PFSK-1 (cell line): ENCODE results near the gene CRISPLD2.

Source experiments
- FOXP2 ChIP-seq: optimal IDR thresholded peaks from 2 replicates; pipeline ENCODE3; 2011; ENCODE audit warnings: borderline replicate concordance, control low read depth, inconsistent platforms; ENCODE audit not compliant: insufficient read depth; ENCODE audit errors: extremely low read length, extremely low read depth
- POLR2AphosphoS5 ChIP-seq: IDR thresholded peaks from 2 replicates; pipeline ENCODE4 v1.6.1; 2012; ENCODE audit warnings: low read depth, mild to moderate bottlenecking, control low read depth, low read length, moderate library complexity
- SIN3A ChIP-seq: IDR thresholded peaks from 2 replicates; pipeline ENCODE4 v1.6.1; 2012; ENCODE audit warnings: mild to moderate bottlenecking, low read length, moderate library complexity, borderline replicate concordance; ENCODE audit not compliant: insufficient read depth
- TAF1 ChIP-seq: IDR thresholded peaks from 2 replicates; pipeline ENCODE4 v1.6.1; 2012; ENCODE audit warnings: low read length, control low read depth, borderline replicate concordance; ENCODE audit not compliant: insufficient read depth
- TF ChIP-seq, protein P1 (sequence below), 2 experiments: IDR thresholded peaks; 2 replicates each; pipeline versions ENCODE4 v1.6.1 to v1.8.0; 2011 to 2012; ENCODE audit warnings: low read depth in 2 of 2, low read length in 2 of 2, control low read depth in 1 of 2, inconsistent platforms in 1 of 2, mild to moderate bottlenecking in 1 of 2, moderate library complexity in 1 of 2; ENCODE audit not compliant: insufficient read depth in 1 of 2

Gene CRISPLD2

DNA sequence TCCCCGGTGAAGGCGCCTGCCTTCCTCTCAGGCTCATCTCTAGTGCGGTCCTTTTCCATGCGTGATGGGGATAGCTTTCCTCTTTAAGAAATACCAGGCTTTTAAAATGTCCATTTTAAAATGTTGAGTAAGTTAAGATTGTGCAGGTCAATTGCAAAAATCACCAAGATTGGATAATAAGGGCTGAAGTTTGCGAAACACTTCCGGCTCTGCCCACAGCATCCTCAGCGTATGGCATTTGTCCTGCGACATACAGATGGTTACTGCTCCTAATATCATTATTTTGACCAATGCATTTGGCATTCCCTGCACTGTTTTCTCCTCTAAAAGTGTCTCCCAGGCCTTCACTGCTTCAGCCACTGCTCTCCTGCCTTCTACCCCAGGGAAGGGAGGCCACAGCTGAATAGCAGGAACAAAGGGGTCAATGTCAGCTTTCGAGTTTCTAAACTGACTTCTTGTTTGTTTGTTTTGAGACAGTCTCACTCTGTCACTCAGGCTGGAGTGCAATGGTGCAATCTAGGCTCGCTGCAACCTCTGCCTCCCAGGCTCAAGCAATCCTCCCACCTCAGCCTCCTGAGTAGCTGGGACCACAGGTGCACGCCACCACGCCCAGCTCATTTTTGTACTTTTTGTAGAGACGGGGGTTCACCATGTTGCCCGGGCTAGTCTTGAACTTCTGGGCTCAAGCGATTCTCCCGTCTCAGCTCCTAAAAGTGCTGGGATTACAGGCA lies 91.9 kb downstream of the CRISPLD2 start:
- TF ChIP-seq SIN3A (no peak), POLR2AphosphoS5 (no peak), FOXP2 (no peak), TAF1 (no peak)
- TF ChIP-seq, protein P1, sequence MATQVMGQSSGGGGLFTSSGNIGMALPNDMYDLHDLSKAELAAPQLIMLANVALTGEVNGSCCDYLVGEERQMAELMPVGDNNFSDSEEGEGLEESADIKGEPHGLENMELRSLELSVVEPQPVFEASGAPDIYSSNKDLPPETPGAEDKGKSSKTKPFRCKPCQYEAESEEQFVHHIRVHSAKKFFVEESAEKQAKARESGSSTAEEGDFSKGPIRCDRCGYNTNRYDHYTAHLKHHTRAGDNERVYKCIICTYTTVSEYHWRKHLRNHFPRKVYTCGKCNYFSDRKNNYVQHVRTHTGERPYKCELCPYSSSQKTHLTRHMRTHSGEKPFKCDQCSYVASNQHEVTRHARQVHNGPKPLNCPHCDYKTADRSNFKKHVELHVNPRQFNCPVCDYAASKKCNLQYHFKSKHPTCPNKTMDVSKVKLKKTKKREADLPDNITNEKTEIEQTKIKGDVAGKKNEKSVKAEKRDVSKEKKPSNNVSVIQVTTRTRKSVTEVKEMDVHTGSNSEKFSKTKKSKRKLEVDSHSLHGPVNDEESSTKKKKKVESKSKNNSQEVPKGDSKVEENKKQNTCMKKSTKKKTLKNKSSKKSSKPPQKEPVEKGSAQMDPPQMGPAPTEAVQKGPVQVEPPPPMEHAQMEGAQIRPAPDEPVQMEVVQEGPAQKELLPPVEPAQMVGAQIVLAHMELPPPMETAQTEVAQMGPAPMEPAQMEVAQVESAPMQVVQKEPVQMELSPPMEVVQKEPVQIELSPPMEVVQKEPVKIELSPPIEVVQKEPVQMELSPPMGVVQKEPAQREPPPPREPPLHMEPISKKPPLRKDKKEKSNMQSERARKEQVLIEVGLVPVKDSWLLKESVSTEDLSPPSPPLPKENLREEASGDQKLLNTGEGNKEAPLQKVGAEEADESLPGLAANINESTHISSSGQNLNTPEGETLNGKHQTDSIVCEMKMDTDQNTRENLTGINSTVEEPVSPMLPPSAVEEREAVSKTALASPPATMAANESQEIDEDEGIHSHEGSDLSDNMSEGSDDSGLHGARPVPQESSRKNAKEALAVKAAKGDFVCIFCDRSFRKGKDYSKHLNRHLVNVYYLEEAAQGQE (IDR thresholded peaks at IDR 0.05; ENCODE audit: insufficient read depth in 1 of 2, low read depth in 2 of 2, low read length in 2 of 2) = no peak

- TF ChIP-seq, protein P1 (IDR thresholded peaks at IDR 0.05; ENCODE audit: insufficient read depth in 1 of 2, low read depth in 2 of 2, low read length in 2 of 2) = no peak
- TF ChIP-seq SIN3A (no peak), TAF1 (no peak), POLR2AphosphoS5 (no peak), FOXP2 (no peak)
Measured at GRCh38 chr16:84913315-84913714, 93.5 kb downstream of the CRISPLD2 start.

DNA sequence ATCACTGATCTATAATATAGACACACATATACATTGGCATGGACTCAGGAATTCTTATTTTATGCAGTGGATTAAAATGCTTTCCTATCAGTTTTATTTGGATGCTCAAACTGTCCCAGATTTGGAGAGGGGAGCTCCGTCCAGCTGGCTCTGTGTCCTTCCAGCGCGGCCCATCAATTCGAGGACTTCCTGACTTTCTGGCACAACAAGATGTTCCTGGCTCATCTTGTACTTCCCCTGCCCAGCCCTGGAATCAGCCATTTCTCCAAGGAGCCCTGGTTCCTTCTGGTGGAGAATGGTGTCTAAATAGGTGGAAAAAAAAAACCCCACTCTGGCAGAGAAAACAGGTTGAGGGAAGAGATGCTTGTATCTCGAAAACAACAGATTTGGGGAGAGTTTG lies 94.5 kb downstream of the CRISPLD2 start:
- TF ChIP-seq SIN3A (no peak), POLR2AphosphoS5 (no peak), TAF1 (no peak), FOXP2 (no peak)
- TF ChIP-seq, protein P1 (IDR thresholded peaks at IDR 0.05; ENCODE audit: insufficient read depth in 1 of 2, low read depth in 2 of 2, low read length in 2 of 2) = no peak

DNA sequence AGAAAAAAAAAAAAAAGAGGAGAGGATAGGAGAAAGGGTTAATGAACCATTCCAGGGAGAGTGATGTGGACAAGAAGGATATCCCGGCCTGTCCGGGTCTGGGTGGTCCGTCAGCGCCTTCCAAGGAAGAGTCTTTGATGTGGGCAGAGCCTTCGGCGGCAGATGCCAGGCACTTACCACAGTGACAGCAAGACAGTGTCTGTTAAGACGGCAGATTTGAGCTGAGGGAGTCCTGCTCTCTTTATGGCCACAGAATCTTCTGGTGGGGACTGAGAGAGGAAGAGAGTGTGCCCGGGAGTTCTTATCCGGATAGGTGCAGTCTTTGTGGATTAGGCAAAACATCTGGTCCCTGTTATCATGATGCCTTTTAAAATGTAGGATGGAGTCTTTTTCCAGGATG lies 96.4 kb downstream of the CRISPLD2 start:
- TF ChIP-seq, protein P1 (IDR thresholded peaks at IDR 0.05; ENCODE audit: insufficient read depth in 1 of 2, low read depth in 2 of 2, low read length in 2 of 2) = no peak
- TF ChIP-seq FOXP2 (no peak), SIN3A (no peak), POLR2AphosphoS5 (no peak), TAF1 (no peak)
